Osteoblast (primary cell): ENCODE data around the gene PDP2. TPM values are rescaled to one million over a fixed set of nuclear protein-coding genes. Genes with fewer than 3 reads are reported as not detected.

Experiments
- DNase-seq: peaks from one replicate; pipeline ENCODE4 v3.0.0; 2011; ENCODE audit warnings: low spot score, mixed read lengths; ENCODE audit not compliant: insufficient read length; ENCODE audit errors: missing footprints
- H2AFZ ChIP-seq: 2 replicates; pipeline ENCODE4 v1.6.0; 2011; ENCODE audit warnings: mild to moderate bottlenecking, low read length
- H3K27ac ChIP-seq: 2 replicates; pipeline ENCODE4 v1.5.1; 2011; ENCODE audit warnings: mild to moderate bottlenecking, low read depth, low read length, moderate library complexity
- H3K27me3 ChIP-seq: 2 replicates; pipeline ENCODE4 v1.6.0; 2012; ENCODE audit warnings: mild to moderate bottlenecking, control low read depth, inconsistent platforms, low read length, moderate library complexity; ENCODE audit not compliant: insufficient read depth
- H3K36me3 ChIP-seq: 2 replicates; pipeline ENCODE4 v1.5.1; 2011; ENCODE audit warnings: mild to moderate bottlenecking, low read length, control low read depth, moderate library complexity; ENCODE audit not compliant: insufficient read depth
- H3K4me1 ChIP-seq: 2 replicates; pipeline ENCODE4 v1.5.1; 2011; ENCODE audit warnings: mild to moderate bottlenecking, low read length, control low read depth, moderate library complexity; ENCODE audit not compliant: insufficient read depth
- H3K4me2 ChIP-seq: 2 replicates; pipeline ENCODE4 v1.6.0; 2011; ENCODE audit warnings: mild to moderate bottlenecking, low read length; ENCODE audit not compliant: insufficient read depth
- H3K4me3 ChIP-seq: fragments of 200-600 bp; sonication (generic); 3 replicates; pipeline ENCODE4 v1.5.1; 2012; ENCODE audit warnings: mild to moderate bottlenecking, low read length, inconsistent platforms; ENCODE audit not compliant: insufficient read depth
- H3K79me2 ChIP-seq: 2 replicates; pipeline ENCODE4 v1.6.0; 2012; ENCODE audit warnings: mild to moderate bottlenecking, low read length, control low read depth, inconsistent platforms; ENCODE audit not compliant: insufficient read depth
- H3K9me3 ChIP-seq: 2 replicates; pipeline ENCODE4 v1.5.1; 2011; ENCODE audit warnings: low read depth, low read length, control low read depth
- H4K20me1 ChIP-seq: 2 replicates; pipeline ENCODE4 v1.6.0; 2012; ENCODE audit warnings: mild to moderate bottlenecking, low read length, control low read depth; ENCODE audit not compliant: insufficient read depth
- total RNA-seq: library from RNA; depleted of rRNA; stranded (reverse); fragments of >200 nt; gene quantifications from 2 replicates; pipeline ENCODE4 v1.2.3, GENCODE V29; 2012
- TF ChIP-seq, protein P1 (sequence below): IDR thresholded peaks from 2 replicates; pipeline ENCODE4 v1.5.1; 2011; ENCODE audit warnings: mild to moderate bottlenecking, low read depth, low read length, moderate library complexity; ENCODE audit errors: extremely low read depth

Gene PDP2
- total RNA-seq, 1 donor = 13.8 TPM

DNA sequence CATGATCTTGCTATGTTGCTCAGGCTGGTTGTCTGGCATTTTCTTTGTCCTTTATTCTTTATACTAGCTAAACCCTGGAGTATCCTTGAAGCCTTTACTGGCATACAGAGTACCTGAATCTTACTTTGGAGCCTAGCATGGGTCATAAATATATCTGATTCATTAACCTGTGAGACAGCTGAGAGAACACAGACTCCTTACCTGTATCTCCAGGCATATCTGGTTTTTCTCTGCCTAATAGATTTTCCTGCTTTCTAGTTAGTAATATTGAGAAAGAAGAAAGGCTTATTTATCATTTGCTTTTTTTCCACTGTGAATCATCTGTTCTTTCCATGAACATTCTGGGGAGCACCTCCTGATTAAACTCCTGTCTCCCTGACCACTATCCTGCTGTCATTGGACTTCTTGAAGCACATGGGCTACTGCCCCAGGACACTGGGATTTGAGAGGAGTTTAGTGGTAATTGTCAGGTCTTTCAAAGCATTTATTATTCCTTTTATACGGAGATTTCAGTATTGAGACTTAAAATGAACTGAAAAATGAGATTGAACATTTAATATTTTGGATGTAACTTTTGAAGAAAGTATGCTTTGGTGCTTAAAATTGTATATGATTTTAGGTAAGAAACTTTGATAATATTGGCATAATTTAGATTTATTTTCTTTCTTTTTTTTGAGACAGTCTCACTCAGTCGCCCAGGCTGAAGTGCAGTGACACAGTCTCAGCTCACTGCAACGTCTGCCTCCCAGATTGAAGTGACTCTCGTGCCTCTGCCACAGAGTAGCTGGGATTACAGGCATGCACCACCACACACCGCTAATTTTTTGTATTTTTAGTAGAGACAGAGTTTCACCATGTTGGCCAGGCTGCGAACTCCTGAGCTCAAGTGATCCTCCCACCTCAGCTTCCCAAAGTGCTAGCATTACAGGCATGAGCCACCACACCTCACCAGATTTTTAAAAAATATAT is 8.6 kb downstream of the PDP2 start:
- Histone ChIP-seq H4K20me1 (peaks cover 11% of the 10 kb centered on the region), H2AFZ (no peak overlapping the region), H3K4me3 (no peak overlapping the region), H3K9me3 (no peaks in the 10 kb centered on the region), H3K4me2 (no peak overlapping the region), H3K79me2 (peaks cover 11% of the 10 kb centered on the region), H3K4me1 (peaks cover 7% of the 10 kb centered on the region), H3K27me3 (no peaks in the 10 kb centered on the region), H3K36me3 (peaks cover 22% of the 10 kb centered on the region), H3K27ac (no peak overlapping the region)
- TF ChIP-seq, protein P1, sequence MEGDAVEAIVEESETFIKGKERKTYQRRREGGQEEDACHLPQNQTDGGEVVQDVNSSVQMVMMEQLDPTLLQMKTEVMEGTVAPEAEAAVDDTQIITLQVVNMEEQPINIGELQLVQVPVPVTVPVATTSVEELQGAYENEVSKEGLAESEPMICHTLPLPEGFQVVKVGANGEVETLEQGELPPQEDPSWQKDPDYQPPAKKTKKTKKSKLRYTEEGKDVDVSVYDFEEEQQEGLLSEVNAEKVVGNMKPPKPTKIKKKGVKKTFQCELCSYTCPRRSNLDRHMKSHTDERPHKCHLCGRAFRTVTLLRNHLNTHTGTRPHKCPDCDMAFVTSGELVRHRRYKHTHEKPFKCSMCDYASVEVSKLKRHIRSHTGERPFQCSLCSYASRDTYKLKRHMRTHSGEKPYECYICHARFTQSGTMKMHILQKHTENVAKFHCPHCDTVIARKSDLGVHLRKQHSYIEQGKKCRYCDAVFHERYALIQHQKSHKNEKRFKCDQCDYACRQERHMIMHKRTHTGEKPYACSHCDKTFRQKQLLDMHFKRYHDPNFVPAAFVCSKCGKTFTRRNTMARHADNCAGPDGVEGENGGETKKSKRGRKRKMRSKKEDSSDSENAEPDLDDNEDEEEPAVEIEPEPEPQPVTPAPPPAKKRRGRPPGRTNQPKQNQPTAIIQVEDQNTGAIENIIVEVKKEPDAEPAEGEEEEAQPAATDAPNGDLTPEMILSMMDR = no peak
- no peak for DNase-seq

DNA sequence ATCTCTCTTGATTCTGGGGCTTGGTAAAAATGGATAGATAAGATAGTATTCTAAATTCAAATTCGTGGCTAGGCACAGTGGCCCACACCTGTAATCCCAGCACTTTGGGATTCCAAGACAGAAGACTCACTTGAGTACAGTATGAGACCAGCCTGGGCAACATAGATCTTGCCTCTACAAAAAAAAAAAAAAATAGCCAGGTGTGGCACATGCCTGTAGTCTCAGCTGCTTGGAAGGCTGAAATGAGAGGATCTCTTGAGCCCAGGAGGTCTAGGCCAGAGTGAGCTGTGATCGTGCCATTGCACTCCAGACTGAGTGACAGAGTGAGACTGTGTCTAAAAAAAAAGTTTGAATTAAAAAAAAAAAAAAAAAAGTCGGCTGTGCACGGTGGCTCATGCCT is 9.3 kb downstream of the PDP2 start:
- H2AFZ ChIP-seq = no peak overlapping the region
- DNase-seq = no peak
- H3K79me2 ChIP-seq = peaks cover 8% of the 10 kb centered on the region
- no peaks in the 10 kb centered on the region for H3K27me3 ChIP-seq
- no peak overlapping the region for H3K4me2 ChIP-seq
- H3K9me3 ChIP-seq = no peaks in the 10 kb centered on the region
- no peak overlapping the region for H3K4me3 ChIP-seq
- peaks cover 7% of the 10 kb centered on the region for H3K4me1 ChIP-seq
- peaks cover 10% of the 10 kb centered on the region for H4K20me1 ChIP-seq
- TF ChIP-seq, protein P1 = no peak
- H3K36me3 ChIP-seq = peaks cover 16% of the 10 kb centered on the region
- H3K27ac ChIP-seq = no peak overlapping the region

DNA sequence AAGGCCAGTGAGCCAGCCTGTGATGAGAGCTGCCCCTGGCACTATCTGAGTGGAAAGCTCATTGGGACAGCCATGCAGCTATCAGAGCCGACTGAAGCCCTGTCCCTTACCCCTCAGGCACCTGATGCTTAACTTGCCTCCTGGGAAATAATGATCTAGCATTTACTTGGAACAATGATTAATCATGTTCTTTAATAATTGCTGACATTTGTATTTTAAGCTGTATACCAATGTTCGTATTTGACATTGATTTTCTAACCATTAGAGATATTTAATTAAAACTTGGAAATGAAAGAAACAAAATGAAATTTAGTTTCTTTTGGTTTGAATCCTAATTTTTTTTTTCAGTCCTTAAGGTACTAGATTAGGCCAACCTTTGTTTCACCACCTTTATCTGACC is 10.5 kb downstream of the PDP2 start:
- no peak for DNase-seq
- peaks cover 7% of the 10 kb centered on the region for H3K4me1 ChIP-seq
- peaks cover 5% of the 10 kb centered on the region for H3K36me3 ChIP-seq
- H3K79me2 ChIP-seq = no peaks in the 10 kb centered on the region
- H3K4me2 ChIP-seq = no peak overlapping the region
- peaks cover 4% of the 10 kb centered on the region for H4K20me1 ChIP-seq
- no peak overlapping the region for H2AFZ ChIP-seq
- no peaks in the 10 kb centered on the region for H3K27me3 ChIP-seq
- H3K4me3 ChIP-seq = no peak overlapping the region
- no peak overlapping the region for H3K27ac ChIP-seq
- TF ChIP-seq, protein P1 = no peak
- no peaks in the 10 kb centered on the region for H3K9me3 ChIP-seq

DNA sequence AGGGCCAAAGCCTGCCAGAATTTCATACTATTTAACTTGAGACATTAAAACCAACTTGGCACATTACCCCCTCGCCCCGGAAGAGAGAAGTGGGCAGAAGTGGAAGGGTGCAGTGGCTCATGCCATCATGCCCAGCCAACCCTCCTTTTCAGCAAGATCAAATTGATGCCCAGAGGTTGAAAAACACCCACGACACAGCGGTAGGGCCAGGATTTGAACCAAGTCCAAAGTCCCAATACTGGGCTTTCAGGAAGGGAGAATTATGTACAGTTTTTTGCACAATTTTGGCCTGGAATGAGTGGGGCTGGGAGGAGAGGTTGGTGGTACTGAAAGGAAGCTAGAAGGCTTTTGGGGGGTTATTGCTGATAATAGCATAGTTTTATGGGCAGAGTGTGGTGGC is 11.0 kb downstream of the PDP2 start:
- Histone ChIP-seq H2AFZ (no peak overlapping the region), H3K4me1 (peaks cover 6% of the 10 kb centered on the region), H3K4me2 (no peak overlapping the region), H3K4me3 (no peak overlapping the region), H3K36me3 (peaks cover 4% of the 10 kb centered on the region), H3K27me3 (no peaks in the 10 kb centered on the region), H3K27ac (no peak overlapping the region), H3K9me3 (no peaks in the 10 kb centered on the region), H4K20me1 (peaks cover 4% of the 10 kb centered on the region), H3K79me2 (no peaks in the 10 kb centered on the region)
- TF ChIP-seq, protein P1 = no peak
- no peak for DNase-seq
